ENCODE results near the gene SLC12A7. TPM values are rescaled to one million over a fixed set of nuclear protein-coding genes. Genes with fewer than 3 reads are reported as not detected.

SLC12A7 gene
- total RNA-seq, 1 experiment from 2014 or later: 28.1 TPM

DNA sequence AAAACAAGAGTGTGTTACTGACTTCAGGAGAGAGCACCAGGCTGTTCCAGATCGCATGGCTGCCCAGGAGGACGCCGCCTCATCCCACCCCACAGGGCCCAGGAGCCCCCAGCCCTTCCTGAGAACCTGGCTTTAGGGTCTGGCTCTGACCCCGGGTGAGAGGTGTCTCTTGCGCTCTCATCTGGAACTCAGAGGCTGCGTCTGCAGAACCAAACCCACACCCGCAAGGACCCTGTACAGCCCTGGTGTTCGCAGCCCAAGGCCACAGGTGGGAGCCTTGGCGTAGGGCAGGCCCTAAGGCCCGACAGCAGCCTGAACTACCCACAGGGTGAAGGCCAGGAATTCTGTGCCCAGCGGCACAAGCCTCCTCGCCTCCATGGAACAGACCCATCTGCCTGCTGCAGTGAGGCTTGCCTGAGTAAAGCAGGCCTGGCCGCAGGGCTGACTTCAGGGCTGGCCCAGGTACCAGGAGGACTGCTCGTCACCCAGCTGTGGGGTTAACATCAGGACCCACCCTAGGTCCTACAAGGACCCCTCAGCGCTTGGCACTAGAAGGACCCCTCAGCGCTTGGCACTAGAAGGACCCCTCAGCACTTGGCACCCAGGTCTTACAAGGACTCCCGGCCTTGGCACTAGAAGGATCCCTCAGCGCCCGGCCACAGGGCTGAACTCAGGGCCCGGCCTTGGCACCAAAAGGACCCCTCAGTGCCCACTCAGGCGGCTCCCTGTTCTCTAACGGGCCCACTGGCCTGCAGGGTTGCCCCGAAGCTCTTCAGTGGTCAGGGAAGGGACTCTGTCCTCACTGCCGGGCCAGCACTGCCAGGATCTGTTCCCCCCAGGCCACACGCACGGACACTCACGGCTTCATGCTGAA is 55.0 kb downstream of the SLC12A7 start:
- ChIA-PET CTCF (interaction anchor here (1.0 kb wide), 1 partner anchor 74 kb away, joined by 4 read pairs; no protein-coding TSS in a partner anchor), POLR2A (no interaction called here)
- no peak for TF ChIP-seq SMAD4 (CRISPR knock-in tag; IDR thresholded peaks at IDR 0.05)
- no peak for TF ChIP-seq NFATC4 (CRISPR knock-in tag; IDR thresholded peaks at IDR 0.05)
- TF ChIP-seq CREM (CRISPR knock-in tag; IDR thresholded peaks at IDR 0.05): no peak
- TF ChIP-seq ZNF219 (CRISPR knock-in tag; IDR thresholded peaks at IDR 0.05; ENCODE audit: borderline replicate concordance): no peak
- no peak for TF ChIP-seq CBFB (CRISPR knock-in tag; IDR thresholded peaks at IDR 0.05; ENCODE audit: low read depth)
- no peak for TF ChIP-seq SMAD3 (CRISPR knock-in tag; IDR thresholded peaks at IDR 0.05; ENCODE audit: borderline replicate concordance)
- TF ChIP-seq, protein P1, sequence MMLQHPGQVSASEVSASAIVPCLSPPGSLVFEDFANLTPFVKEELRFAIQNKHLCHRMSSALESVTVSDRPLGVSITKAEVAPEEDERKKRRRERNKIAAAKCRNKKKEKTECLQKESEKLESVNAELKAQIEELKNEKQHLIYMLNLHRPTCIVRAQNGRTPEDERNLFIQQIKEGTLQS (CRISPR knock-in tag; conservative IDR thresholded peaks at IDR 0.05): no peak
- H3K9me3 Mint-ChIP-seq: no peaks in the 10 kb centered on the region
- DNase-seq (ENCODE audit: low spot score) (no peak), ATAC-seq (no peak)
- H3K4me1 Mint-ChIP-seq: no peaks in the 10 kb centered on the region
- H3K27ac Mint-ChIP-seq: no peak overlapping the region
- H3K36me3 Mint-ChIP-seq: peaks cover 14% of the 10 kb centered on the region; the same call in 1 of the 2 replicates
- H3K27me3 Mint-ChIP-seq (ENCODE audit: low read depth): no peaks in the 10 kb centered on the region
- no peak overlapping the region for H3K4me3 Mint-ChIP-seq

DNA sequence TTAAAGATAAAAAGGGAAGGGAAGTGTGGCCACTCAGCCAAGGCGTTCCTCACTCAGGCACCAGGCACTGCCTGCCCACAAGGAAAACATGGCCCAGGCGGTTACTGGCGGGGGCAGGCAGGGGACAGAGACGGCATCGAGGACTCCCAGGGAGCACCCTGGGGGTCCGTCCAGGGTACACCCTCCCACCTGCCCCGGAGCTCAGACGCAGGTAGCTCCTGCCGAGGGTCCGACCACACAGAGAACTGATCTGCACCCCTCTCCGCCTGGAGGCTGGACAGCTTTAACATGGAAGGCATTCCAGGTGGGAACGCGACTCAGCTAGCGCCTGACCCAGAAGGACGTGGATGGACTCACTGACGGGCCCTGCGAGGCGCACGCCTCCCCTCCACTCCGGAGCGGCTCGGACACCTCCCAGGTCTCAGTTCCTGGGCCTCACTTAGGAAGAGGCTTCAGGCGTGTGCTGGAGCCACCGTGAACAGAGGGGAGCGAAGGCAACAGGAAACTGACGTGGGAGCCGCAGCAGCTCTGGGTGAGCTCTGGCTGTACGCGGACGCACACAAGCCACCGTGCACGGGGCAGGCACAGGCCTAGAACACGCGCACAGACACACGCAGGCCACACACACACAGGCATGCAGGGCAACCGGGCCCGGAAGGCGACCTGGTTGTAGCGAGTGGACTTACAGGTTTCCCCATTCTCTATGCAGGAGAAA is 55.8 kb downstream of the SLC12A7 start:
- no peak for ATAC-seq
- POLR2A ChIA-PET: no interaction called here

More for the DNA sequence above, 55.8 kb downstream of the SLC12A7 start:
- TF ChIP-seq RORB (CRISPR knock-in tag; IDR thresholded peaks at IDR 0.05): no peak
- TF ChIP-seq ZNF219 (CRISPR knock-in tag; IDR thresholded peaks at IDR 0.05; ENCODE audit: borderline replicate concordance): no peak
- TF ChIP-seq, protein P2, sequence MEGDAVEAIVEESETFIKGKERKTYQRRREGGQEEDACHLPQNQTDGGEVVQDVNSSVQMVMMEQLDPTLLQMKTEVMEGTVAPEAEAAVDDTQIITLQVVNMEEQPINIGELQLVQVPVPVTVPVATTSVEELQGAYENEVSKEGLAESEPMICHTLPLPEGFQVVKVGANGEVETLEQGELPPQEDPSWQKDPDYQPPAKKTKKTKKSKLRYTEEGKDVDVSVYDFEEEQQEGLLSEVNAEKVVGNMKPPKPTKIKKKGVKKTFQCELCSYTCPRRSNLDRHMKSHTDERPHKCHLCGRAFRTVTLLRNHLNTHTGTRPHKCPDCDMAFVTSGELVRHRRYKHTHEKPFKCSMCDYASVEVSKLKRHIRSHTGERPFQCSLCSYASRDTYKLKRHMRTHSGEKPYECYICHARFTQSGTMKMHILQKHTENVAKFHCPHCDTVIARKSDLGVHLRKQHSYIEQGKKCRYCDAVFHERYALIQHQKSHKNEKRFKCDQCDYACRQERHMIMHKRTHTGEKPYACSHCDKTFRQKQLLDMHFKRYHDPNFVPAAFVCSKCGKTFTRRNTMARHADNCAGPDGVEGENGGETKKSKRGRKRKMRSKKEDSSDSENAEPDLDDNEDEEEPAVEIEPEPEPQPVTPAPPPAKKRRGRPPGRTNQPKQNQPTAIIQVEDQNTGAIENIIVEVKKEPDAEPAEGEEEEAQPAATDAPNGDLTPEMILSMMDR (IDR thresholded peaks at IDR 0.05): no peak
- no peak for TF ChIP-seq MYBL2 (CRISPR knock-in tag; IDR thresholded peaks at IDR 0.05)
- TF ChIP-seq, protein P3, sequence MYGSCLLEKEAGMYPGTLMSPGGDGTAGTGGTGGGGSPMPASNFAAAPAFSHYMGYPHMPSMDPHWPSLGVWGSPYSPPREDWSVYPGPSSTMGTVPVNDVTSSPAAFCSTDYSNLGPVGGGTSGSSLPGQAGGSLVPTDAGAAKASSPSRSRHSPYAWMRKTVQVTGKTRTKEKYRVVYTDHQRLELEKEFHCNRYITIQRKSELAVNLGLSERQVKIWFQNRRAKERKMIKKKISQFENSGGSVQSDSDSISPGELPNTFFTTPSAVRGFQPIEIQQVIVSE (CRISPR knock-in tag; IDR thresholded peaks at IDR 0.05; ENCODE audit: borderline replicate concordance): no peak
- TF ChIP-seq, protein P4, sequence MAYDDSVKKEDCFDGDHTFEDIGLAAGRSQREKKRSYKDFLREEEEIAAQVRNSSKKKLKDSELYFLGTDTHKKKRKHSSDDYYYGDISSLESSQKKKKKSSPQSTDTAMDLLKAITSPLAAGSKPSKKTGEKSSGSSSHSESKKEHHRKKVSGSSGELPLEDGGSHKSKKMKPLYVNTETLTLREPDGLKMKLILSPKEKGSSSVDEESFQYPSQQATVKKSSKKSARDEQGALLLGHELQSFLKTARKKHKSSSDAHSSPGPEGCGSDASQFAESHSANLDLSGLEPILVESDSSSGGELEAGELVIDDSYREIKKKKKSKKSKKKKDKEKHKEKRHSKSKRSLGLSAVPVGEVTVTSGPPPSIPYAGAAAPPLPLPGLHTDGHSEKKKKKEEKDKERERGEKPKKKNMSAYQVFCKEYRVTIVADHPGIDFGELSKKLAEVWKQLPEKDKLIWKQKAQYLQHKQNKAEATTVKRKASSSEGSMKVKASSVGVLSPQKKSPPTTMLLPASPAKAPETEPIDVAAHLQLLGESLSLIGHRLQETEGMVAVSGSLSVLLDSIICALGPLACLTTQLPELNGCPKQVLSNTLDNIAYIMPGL (CRISPR knock-in tag; IDR thresholded peaks at IDR 0.05): no peak
- no peak for TF ChIP-seq NR1H2 (CRISPR knock-in tag; IDR thresholded peaks at IDR 0.05)
- H3K9me3 Mint-ChIP-seq: no peaks in the 10 kb centered on the region
- H3K27me3 Mint-ChIP-seq (ENCODE audit: low read depth): no peaks in the 10 kb centered on the region
- peak overlapping the region; percentile 91 for H3K27ac Mint-ChIP-seq
- CTCF ChIA-PET: interaction anchor here (1.0 kb wide), 1 partner anchor 73 kb away, joined by 4 read pairs; no protein-coding TSS in a partner anchor
- H3K4me3 Mint-ChIP-seq: no peak overlapping the region
- DNase-seq (ENCODE audit: low spot score): no peak
- peaks cover 18% of the 10 kb centered on the region; the same call in 1 of the 2 replicates for H3K36me3 Mint-ChIP-seq
- H3K4me1 Mint-ChIP-seq: no peaks in the 10 kb centered on the region
